Measurements from ENCODE around the gene DNAJA2. TPM values are rescaled to one million over a fixed set of nuclear protein-coding genes. Genes with fewer than 3 reads are reported as not detected.

The DNAJA2 gene
- total and polyA plus RNA-seq, 9 of the 15 experiments (the other 6 are each of a cell fraction or from before 2014, with no cell fraction given), result 24.1 to 75.9 (median 50.7) TPM

GRCh38 chr16:46997844-46998243, 24.4 kb upstream of the DNAJA2 start:
- no peaks in the 10 kb centered on the region for H3K79me2 ChIP-seq (ENCODE audit: control insufficient read depth, insufficient read depth, low read length)
- WGBS (ENCODE audit: insufficient coverage, low coverage, missing lambda C conversion rate), result 31% methylated on average over 3 of the region's 3 CpGs
- no TSS peak for BruUV-seq (replicated peaks)
- no peaks in the 10 kb centered on the region for H3K9me3 ChIP-seq (replicated peaks; ENCODE audit: control insufficient read depth, insufficient read depth, low read depth, low read length)
- ATAC-seq (no peak), DNase-seq (ENCODE audit: extremely low read depth in 1 of 4, low spot score in 3 of 4) (no peak), FAIRE-seq (no peak)
- H3K36me3 ChIP-seq (ENCODE audit: control insufficient read depth, insufficient read depth, low read length), result no peaks in the 10 kb centered on the region
- no peak for TF ChIP-seq BRCA1 (IDR thresholded peaks at IDR 0.05)
- no peak for TF ChIP-seq BRCA1 (CRISPR knock-in tag; IDR thresholded peaks at IDR 0.05)
- TF ChIP-seq ZNF140 (CRISPR knock-in tag; IDR thresholded peaks at IDR 0.05), result no peak
- TF ChIP-seq TOE1 (IDR thresholded peaks at IDR 0.05; ENCODE audit: borderline replicate concordance), result no peak
- TF ChIP-seq TOE1 (CRISPR knock-in tag; IDR thresholded peaks at IDR 0.05; ENCODE audit: borderline replicate concordance, low read depth), result no peak
- TF ChIP-seq DMBX1 (CRISPR knock-in tag; IDR thresholded peaks at IDR 0.05; ENCODE audit: borderline replicate concordance), result no peak
- TF ChIP-seq PHF8 (IDR thresholded peaks at IDR 0.05; ENCODE audit: borderline replicate concordance, low read length), result no peak
- TF ChIP-seq JUND (IDR thresholded peaks at IDR 0.05; ENCODE audit: borderline replicate concordance, low read depth, low read length), result no peak
- TF ChIP-seq JUND (tag; IDR thresholded peaks at IDR 0.05; ENCODE audit: borderline replicate concordance, low read depth, low read length), result no peak
- TF ChIP-seq ZNF316 (IDR thresholded peaks at IDR 0.05), result no peak
- TF ChIP-seq CSDE1 (IDR thresholded peaks at IDR 0.05), result no peak
- TF ChIP-seq NONO (IDR thresholded peaks at IDR 0.05; ENCODE audit: low read depth in 2 of 2, low read length in 1 of 2), result no peak
- TF ChIP-seq TEAD4 (IDR thresholded peaks at IDR 0.05; ENCODE audit: low read length), result no peak
- TF ChIP-seq TEAD4 (CRISPR knock-in tag; IDR thresholded peaks at IDR 0.05; ENCODE audit: borderline replicate concordance), result no peak
- no peak for TF ChIP-seq ZNF395 (CRISPR knock-in tag; IDR thresholded peaks at IDR 0.05)
- peaks cover 2 to 11% of the 10 kb centered on the region in 2 experiments; a peak in 1 of 5 replicates for H3K27me3 ChIP-seq (ENCODE audit: control insufficient read depth in 2 of 2, insufficient read depth in 2 of 2, low read length in 2 of 2)
- ChIA-PET CTCF (ENCODE audit: low intra/inter-chr PET ratio) (no interaction called here), POLR2A (interaction anchor here (0.6 kb wide), 1 partner anchor 35 kb away, joined by 3 read pairs; no protein-coding TSS in a partner anchor)
- no peak overlapping the region for H3K4me3 ChIP-seq
- in situ Hi-C loops (cut with MboI), result no loop called here
- intact Hi-C loops (cut with micrococcal nuclease), result no loop called here
- H3K4me2 ChIP-seq (ENCODE audit: insufficient read depth, low read length), result no peak overlapping the region
- no peak overlapping the region for H3K27ac ChIP-seq (ENCODE audit: extremely low read depth, low read depth, low read length)
- H2AFZ ChIP-seq (ENCODE audit: low read depth, low read length), result no peak overlapping the region
- H3K4me1 ChIP-seq (replicated peaks in 1 of 2; ENCODE audit: control insufficient read depth in 2 of 2, insufficient read depth in 2 of 2, low read length in 2 of 2), result no peaks in the 10 kb centered on the region
- no peaks in the 10 kb centered on the region for H4K20me1 ChIP-seq (replicated peaks; ENCODE audit: control insufficient read depth, insufficient read depth, low read length)
- no peak overlapping the region for H3K9ac ChIP-seq (ENCODE audit: insufficient read depth in 1 of 2, low read depth in 2 of 2, low read length in 2 of 2)
- no peaks in the 10 kb centered on the region for H3K9me1 ChIP-seq (ENCODE audit: control insufficient read depth, insufficient read depth, low read length)
